HCT116 (cell line): ENCODE measurements around the gene PAEP.

Source experiments
- ATF3 ChIP-seq: IDR thresholded peaks from 2 replicates; pipeline ENCODE4 v1.6.1; 2012
- CTCF ChIP-seq, 3 experiments: fragments of 200-600 bp in 1 of 3; sonication (generic) in 1 of 3; IDR thresholded peaks in 2 of 3; conservative IDR thresholded peaks in 1 of 3; 2 replicates each; pipeline ENCODE4 v1.5.1; 2012 to 2017; ENCODE audit warnings: low read depth in 2 of 3, low read length in 2 of 3, antibody characterized with exemption in 1 of 3, borderline replicate concordance in 1 of 3, control low read depth in 1 of 3, mild to moderate bottlenecking in 1 of 3, mixed read lengths in 1 of 3, mixed run types in 1 of 3, moderate library complexity in 1 of 3; ENCODE audit not compliant: insufficient read depth in 1 of 3
- EZH2phosphoT487 ChIP-seq: fragments of 200-600 bp; IDR thresholded peaks from 2 replicates; pipeline ENCODE4 v1.6.1; 2018; ENCODE audit warnings: antibody characterized with exemption, borderline replicate concordance
- POLR2A ChIP-seq: IDR thresholded peaks from 2 replicates; pipeline ENCODE4 v1.7.0; 2011; ENCODE audit warnings: borderline replicate concordance; ENCODE audit not compliant: insufficient read depth, insufficient read length; ENCODE audit errors: extremely low read depth
- POLR2AphosphoS5 ChIP-seq: IDR thresholded peaks from 2 replicates; pipeline ENCODE4 v1.6.1; 2011; ENCODE audit warnings: mild to moderate bottlenecking, low read depth, low read length, moderate library complexity
- REST ChIP-seq: IDR thresholded peaks from 2 replicates; pipeline ENCODE4 v1.6.1; 2012; ENCODE audit warnings: low read depth

- TF ChIP-seq CTCF (IDR thresholded peaks at IDR 0.05 in 2 of 3, conservative IDR thresholded peaks at IDR 0.05 in 1 of 3; ENCODE audit: borderline replicate concordance in 1 of 3, insufficient read depth in 1 of 3, low read depth in 2 of 3, low read length in 2 of 3): no peak
- TF ChIP-seq POLR2A: no peak
- TF ChIP-seq EZH2phosphoT487: no peak
- TF ChIP-seq POLR2AphosphoS5: no peak
- TF ChIP-seq ATF3: no peak
- no peak for TF ChIP-seq REST
Measured at GRCh38 chr9:135577256-135577655, 15.7 kb downstream of the PAEP start.
